Germinal center (tissue), 1 donor: ENCODE measurements around the gene NCKAP1.

ENCODE experiments used
- DNase-seq: peaks from one replicate; pipeline ENCODE4 v3.0.0; 2012; ENCODE audit warnings: mixed read lengths, low spot score

Gene NCKAP1

DNA sequence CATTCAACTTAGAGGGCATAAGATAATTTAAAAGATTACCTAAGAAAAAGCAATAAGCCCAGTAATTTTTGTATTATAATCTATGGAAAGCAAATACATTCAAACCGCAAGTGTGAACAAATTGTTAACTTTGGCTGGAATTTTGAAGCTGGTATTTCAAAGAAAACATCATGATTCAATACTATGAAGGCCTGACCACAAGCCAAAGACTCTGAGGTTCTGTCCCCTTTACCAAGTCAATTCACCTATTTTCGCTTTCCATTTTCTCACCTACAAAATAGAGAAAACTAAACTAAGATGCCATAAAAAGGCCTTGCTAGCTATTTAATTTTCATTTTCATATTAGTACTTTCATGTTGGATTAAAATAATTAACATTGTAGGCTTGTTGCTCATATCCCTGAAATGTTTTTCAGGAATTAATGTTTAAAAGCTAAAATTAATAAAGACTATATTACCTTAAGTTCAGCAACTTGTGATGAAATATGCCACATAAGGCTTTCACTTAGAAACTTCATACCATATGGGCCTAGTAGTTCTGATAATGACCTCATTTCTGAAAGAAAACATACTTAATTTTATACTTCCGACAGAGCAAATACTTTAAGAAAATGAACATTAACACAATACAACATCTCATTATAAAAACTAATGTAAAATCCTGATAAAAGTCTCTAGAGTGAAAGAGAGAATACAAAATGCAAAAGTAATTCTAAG is 86.2 kb downstream of the NCKAP1 start:
- DNase-seq, result no peak

DNA sequence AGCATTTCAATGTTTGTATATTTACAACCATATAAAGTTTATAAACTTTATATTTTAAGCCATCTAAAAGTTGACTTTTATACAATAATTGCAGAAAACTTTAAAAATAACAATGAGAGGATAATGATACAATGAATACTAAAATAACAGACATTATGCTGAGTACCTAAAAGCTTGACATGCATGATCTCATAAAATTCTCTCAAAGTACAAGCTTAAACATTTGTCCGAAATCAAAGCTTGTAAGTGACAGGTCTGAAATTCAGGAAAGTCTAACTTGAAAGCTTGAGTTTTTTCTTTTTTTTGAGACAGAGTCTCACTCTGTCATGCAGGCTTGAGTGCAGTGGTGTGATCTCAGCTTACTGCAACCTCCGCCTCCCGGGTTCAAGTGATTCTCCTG is 87.7 kb downstream of the NCKAP1 start:
- no peak for DNase-seq

DNA sequence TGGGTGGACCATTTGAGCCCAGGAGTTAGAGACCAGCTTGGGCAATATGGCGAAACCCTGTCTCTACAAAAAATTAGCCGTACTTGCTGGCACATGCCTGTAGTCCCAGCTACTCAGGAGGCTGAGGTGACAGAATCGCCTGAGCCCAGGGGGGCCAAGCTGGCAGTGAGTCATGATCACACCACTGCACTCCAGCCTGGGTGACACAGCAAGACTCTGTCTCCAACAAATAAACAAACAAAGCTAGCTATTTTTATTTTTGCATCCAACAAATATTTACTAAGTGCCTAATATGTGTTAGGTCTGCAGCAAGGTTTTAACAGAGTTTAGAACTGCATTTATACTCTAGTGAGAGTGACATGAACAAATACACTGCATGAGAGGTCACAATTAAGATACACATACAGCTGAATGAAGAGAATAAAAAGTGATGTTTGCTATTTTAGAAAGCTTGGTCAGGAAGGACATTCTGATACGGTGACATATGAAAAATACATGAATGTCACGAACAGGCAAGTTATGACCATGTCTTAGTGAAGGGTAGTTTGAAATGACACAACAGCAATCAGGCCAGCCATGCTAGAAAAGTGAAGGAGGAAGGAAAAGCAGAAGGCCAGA is 88.6 kb downstream of the NCKAP1 start:
- no peak for DNase-seq

- DNase-seq, result no peak
Measured at GRCh38 chr2:182949052-182949451, 89.2 kb downstream of the NCKAP1 start.

GRCh38 chr2:182946958-182947369 is 91.3 kb downstream of the NCKAP1 start:
- no peak for DNase-seq

DNA sequence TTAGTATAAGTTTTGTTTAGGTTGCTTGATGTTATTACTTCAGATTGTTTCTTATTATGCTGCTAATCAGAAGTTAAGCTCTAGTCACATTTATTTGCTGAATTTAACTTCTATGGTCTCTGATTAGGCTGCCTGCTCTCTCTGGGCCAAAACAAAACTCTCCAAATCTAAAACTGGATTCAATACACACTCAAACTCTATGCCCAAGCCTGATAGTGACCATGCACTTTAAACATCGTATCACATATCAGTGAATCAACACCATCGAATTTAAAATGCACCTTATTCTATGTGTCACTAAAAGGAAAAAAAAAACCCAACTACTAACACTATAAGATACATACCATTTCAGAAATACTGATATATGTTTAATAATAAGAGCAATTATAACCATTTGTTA is 94.9 kb downstream of the NCKAP1 start:
- no peak for DNase-seq

DNA sequence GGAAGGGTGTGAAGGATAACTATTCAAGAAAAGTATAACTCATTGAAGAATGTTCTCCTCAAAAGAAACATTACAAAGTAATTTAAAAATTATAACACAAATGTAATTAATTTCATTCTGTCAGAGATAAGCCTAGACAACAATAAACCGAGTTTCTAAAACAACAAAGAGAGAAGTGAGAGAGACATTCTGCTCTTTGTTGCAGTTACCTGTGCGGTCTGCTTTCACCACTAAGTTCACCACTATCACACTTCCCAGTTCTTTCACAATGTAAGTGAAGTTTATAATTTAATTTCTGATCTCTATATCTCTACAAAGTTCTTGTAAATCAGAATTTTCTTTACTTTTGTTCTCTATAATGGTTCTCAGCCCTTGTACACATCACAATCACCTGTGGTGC is 95.5 kb downstream of the NCKAP1 start:
- DNase-seq, result no peak

- no peak for DNase-seq
Measured at GRCh38 chr2:182941919-182942318, 96.3 kb downstream of the NCKAP1 start.

GRCh38 chr2:182941121-182941722 is 97.0 kb downstream of the NCKAP1 start:
- no peak for DNase-seq

GRCh38 chr2:182937870-182938269 is 100.4 kb downstream of the NCKAP1 start:
- no peak for DNase-seq

GRCh38 chr2:182933629-182934028 is 104.6 kb downstream of the NCKAP1 start:
- no peak for DNase-seq

- no peak for DNase-seq
Measured at GRCh38 chr2:182929972-182930371, 108.3 kb downstream of the NCKAP1 start.

- no peak for DNase-seq
Measured at GRCh38 chr2:182924306-182924705, 114.0 kb downstream of the NCKAP1 start.

- no peak for DNase-seq
Measured at GRCh38 chr2:182921234-182921633, 117.0 kb downstream of the NCKAP1 start.

DNA sequence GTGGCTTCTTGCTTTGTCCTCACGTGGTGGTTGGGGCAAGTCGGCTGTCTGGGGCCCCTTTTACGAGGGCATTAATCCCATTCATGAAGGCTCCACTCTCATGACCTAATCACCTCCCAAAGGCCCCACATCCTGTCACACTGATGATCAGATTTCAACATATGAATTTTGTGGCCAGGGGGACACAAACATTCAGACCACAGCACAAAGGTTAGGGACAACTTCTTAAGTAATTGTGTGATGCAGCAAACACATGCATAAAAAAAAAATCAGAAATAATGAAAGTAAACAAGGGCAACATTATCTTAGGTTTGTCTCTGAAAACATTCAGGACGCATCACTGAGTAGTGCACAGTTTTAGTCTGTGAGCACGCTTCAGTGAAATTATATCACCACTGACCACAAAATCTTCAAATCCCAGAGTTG is 117.6 kb downstream of the NCKAP1 start:
- DNase-seq, result no peak

GRCh38 chr2:182920089-182920488 is 118.2 kb downstream of the NCKAP1 start:
- no peak for DNase-seq

DNA sequence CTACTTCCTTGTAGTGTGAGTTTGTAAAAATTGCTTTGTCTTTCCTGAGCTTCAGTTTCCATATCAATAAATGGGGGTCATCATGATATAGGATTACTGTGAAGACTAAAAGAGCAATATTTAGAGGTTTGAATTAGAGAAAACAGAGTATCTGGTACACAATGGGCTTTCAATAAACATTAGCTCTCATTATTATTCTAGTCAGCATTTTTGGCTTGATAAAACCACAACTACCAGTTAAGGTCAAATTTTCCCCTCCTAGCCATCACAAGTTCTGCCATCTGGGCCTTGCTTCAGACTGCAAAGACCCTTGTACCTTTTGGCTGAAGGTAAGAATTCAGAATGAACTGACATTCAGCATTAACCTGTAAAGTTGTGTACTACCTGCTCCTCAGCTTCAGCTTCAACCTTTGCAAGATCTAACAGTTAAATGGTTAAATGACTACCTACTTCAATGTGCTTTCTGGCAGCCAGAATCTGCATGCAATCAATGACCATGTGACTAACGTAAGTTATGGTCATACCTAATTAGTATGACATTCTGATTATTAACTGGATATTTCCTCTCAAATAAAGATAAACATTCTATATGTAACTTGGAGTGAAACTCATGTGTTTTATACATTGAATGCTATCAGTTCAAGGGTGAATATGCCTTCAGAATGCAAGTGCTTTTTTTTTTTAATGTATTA is 119.2 kb downstream of the NCKAP1 start:
- DNase-seq, result no peak

DNA sequence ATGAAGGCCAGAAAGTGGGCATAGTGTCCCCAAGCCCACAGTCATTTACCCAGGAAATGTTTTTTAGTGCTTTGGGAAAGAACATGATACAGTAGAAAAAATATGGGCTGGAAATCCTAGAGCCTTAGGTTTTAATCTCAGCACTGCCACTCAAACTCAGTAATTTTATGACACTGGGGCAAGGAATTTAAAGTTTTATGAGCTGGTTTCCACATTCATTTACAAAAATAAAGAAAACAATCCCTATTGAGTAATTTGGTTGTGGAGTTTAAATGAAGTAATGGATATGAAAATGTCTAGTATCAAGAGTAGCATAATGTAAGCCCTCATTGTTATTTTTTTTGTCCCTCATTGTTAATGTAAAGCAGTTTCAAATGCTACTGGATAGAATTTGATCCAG is 120.3 kb downstream of the NCKAP1 start:
- no peak for DNase-seq

DNA sequence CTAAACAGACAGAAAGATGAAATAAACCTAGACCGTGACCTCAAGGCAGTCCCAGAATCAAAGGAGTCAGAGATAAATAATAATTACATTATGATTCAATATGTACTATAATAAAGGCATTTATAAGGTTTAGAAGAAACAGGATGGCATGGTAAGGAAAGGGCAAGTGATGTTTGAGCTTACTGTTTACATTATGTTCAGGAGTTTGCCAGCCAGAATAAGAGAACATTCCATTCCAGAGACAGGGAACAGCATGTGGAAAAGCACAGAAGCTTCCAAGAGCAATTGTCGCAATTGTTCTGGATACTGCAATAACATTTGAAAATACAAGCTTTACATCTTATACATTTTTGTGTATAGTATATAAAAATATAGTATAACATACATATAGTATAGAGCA is 121.8 kb downstream of the NCKAP1 start:
- no peak for DNase-seq

DNA sequence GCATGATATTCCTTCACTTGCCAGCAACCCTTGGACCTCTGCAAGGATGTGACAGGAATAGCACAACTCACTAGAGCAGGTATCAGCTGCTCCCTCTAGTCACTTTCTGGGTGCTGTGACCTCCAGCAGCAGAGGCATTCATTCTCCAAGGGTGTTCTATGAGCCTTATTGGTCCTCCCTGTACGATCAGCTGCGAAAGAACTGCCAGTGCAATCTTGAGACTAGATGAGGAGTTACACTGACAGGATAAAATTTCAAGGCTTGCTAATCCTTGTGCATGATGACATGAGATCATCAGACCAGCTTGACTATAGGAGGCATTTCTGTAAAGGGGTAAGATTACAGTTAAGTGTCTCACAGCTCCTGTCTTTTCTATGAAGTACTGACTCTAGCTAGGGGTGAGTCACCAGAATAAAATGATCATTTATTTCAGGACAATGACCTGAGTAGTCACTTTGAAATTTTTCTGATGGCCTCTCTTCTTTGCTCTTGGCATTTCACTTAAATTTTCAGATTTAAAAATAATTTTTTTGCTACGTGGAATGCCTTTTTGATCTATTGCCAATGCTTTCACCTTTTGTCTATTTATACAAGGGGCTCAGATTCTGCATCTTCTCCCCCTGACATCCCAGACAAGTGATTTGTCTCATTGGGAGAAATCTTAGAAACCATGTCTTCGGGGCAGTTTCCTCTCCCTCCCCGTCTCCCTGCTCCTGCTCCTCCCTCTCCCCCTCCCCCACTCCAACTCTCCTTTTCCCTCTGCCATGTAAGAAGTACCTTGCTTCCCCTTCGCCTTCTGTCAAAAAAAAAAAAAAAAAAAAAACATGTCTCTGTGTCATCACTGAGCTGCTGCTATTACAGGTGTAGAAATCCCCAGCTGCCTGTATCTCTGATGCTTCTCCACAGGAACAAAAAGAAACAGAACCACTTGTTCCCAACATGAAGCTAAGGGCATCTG is 122.6 kb downstream of the NCKAP1 start:
- DNase-seq, result no peak

DNA sequence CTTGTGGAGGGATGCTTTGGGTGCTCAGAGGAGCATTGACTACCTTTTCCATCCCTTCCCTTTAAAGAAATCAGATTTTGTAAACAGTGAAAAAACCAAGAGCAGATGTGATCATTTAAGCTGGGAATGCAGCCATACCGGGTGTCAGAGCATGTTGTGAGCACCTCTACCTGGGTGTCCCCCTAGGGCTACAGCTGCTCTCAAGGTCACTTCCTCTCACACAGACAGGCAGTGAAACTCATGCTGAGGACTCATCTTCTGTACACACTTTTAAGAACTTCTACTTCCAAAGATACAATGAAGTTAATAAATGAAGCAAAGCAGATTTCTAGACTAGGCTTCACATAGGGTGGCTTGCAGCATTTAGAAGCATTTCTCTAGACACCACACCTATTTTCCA is 123.4 kb downstream of the NCKAP1 start:
- DNase-seq, result peak; percentile 14

- DNase-seq, result no peak
Measured at GRCh38 chr2:182913064-182913463, 125.2 kb downstream of the NCKAP1 start.
